H54 (cell line): ENCODE results near the gene COL20A1.

Experiments used
- DNase-seq: peaks from one replicate; pipeline ENCODE4 v3.0.0; 2011; ENCODE audit warnings: low spot score, mixed read lengths; ENCODE audit not compliant: insufficient read length
- FAIRE-seq: peaks from 3 replicates; lab custom pipeline; 2011; peaks lifted over from hg19 to GRCh38; lab: Jason Lieb, UNC
- POLR2A ChIP-seq: IDR thresholded peaks from 2 replicates; pipeline ENCODE4 v1.6.1; 2011; ENCODE audit warnings: low read depth, mild to moderate bottlenecking, low read length

COL20A1 gene

GRCh38 chr20:63382551-63383300, 89.7 kb downstream of the COL20A1 start:
- TF ChIP-seq POLR2A, result no peak
- no peak for FAIRE-seq
- no peak for DNase-seq

DNA sequence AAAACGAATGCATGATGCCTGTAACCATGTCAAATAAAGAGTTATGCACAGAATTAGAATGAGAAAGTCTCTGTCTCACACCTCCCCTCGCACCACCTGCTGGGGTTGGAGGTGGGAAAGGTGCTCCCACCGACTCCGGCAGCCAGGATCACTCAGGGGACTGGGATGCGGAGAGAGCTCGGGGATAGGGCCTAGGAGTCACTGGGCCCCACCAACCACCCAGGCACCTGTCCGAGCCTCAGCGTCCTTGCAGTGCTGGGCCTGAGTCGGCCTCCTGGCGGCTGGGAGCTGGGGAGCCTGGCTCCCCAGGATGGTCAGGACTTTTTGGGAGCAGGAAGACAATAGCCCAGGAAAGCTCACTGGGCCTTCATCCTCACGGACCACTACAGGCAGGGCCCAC, 90.6 kb downstream of the COL20A1 start:
- FAIRE-seq (no peak), DNase-seq (no peak)
- no peak for TF ChIP-seq POLR2A

DNA sequence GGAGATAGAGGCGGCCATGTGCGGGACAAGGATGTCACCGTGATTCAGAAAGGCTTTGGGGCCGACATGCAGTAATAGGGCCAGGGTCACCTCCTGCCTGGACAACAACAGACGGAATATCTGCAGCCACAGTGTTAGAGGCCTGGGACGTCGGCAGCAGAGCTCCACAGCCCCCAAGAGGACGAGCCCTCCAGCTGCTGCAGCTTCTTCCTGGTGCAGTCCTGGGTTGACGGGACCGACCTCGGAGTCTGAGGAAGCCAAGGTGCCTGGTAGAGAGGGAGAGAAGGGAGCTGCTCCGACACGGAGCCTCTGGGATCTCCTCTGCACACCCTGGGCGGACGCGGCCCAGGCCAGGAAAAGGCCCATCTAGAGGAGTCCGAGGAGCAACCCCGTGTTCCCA, 91.3 kb downstream of the COL20A1 start:
- no peak for FAIRE-seq
- DNase-seq, result no peak
- no peak for TF ChIP-seq POLR2A
